T-helper 1 cell treated with Interleukin-12 subunit alpha and Interleukin-12 subunit beta and Interleukin-4 antibody, amounts not matched to agents 30 ng/mL and 1 ng/mL, for 36 hours (primary cell): ENCODE data around the gene SMURF2. TPM values are rescaled to one million over a fixed set of nuclear protein-coding genes. Genes with fewer than 3 reads are reported as not detected.
"Not testable (repeated sequence)": the region's sequence is repeated elsewhere in the genome, so short reads cannot be mapped to it uniquely, and the experiment has no call there.

Experiments used
- intact Hi-C: fragments of 100-400 bp; cut with micrococcal nuclease; formaldehyde crosslinking; loops from one replicate; pipeline ENCODE4 v1.15.1; 2024
- total RNA-seq: library from RNA; stranded (reverse); gene quantifications from 2 replicates; pipeline ENCODE4 v1.2.3, GENCODE V29; 2022

The SMURF2 gene
- total RNA-seq, 1 donor from 2014 or later: 16.8 TPM

GRCh38 chr17:64634218-64634617 lies 27.9 kb downstream of the SMURF2 start:
- intact Hi-C loops: loop anchor here (1.0 kb wide), 1 partner anchor 15 kb away; no protein-coding TSS in a partner anchor

- intact Hi-C loops: no loop called here
These were observed 29.5 kb downstream of the SMURF2 start for GRCh38 chr17:64632606-64633005.

GRCh38 chr17:64632194-64632593 lies 29.9 kb downstream of the SMURF2 start:
- intact Hi-C loops: no loop called here

- intact Hi-C loops: no loop called here
These were observed 31.5 kb downstream of the SMURF2 start for GRCh38 chr17:64630309-64631223.

- intact Hi-C loops: loop anchor here (1.0 to 2.0 kb wide), 2 partner anchors 8 to 56 kb away; no protein-coding TSS in a partner anchor
These were observed 33.5 kb downstream of the SMURF2 start for GRCh38 chr17:64628641-64629040.

GRCh38 chr17:64627797-64628196 lies 34.3 kb downstream of the SMURF2 start:
- intact Hi-C loops: loop anchor here (1.0 to 2.0 kb wide), 2 partner anchors 9 to 55 kb away; no protein-coding TSS in a partner anchor

GRCh38 chr17:64626827-64627226 lies 35.3 kb downstream of the SMURF2 start:
- intact Hi-C loops: no loop called here

GRCh38 chr17:64625541-64625940 lies 36.6 kb downstream of the SMURF2 start:
- intact Hi-C loops: no loop called here

- intact Hi-C loops: no loop called here
These were observed 39.0 kb downstream of the SMURF2 start for GRCh38 chr17:64622931-64623654.

- intact Hi-C loops: no loop called here
These were observed 40.3 kb downstream of the SMURF2 start for GRCh38 chr17:64621772-64622171.

- intact Hi-C loops: no loop called here
These were observed 43.3 kb downstream of the SMURF2 start for GRCh38 chr17:64618848-64619247.

GRCh38 chr17:64617125-64617780 lies 44.9 kb downstream of the SMURF2 start:
- intact Hi-C loops: no loop called here

GRCh38 chr17:64615028-64615677 lies 47.0 kb downstream of the SMURF2 start:
- intact Hi-C loops: no loop called here

- intact Hi-C loops: no loop called here
These were observed 47.7 kb downstream of the SMURF2 start for GRCh38 chr17:64614266-64615027.

GRCh38 chr17:64611369-64611768 lies 50.7 kb downstream of the SMURF2 start:
- intact Hi-C loops: no loop called here

- intact Hi-C loops: not testable (repeated sequence)
These were observed 51.9 kb downstream of the SMURF2 start for GRCh38 chr17:64610244-64610643.

GRCh38 chr17:64608571-64608981 lies 53.5 kb downstream of the SMURF2 start:
- intact Hi-C loops: no loop called here

GRCh38 chr17:64607862-64608565 lies 54.1 kb downstream of the SMURF2 start:
- intact Hi-C loops: no loop called here

GRCh38 chr17:64604532-64604931 lies 57.6 kb downstream of the SMURF2 start:
- intact Hi-C loops: not testable (repeated sequence)

- intact Hi-C loops: no loop called here
These were observed 58.1 kb downstream of the SMURF2 start for GRCh38 chr17:64603987-64604386.
